Gastrocnemius medialis (tissue), 4 donors: ENCODE data around the gene MYH10. TPM values are rescaled to one million over a fixed set of nuclear protein-coding genes. Genes with fewer than 3 reads are reported as not detected.

Source experiments
- ATAC-seq, 2 donors: fragments of 150-250 bp; one replicate each; pipeline ENCODE4 v1.9.1; 2016
- DNase-seq, 2 donors: peaks; one replicate each; pipeline ENCODE4 v3.0.0-alpha.2; 2019
- H3K27ac ChIP-seq, 4 donors: fragments of 200-600 bp; sonication (generic); 1 replicate in 1 of 4; 2 replicates in 3 of 4; pipeline ENCODE4 v1.5.1; 2016 to 2018; ENCODE audit warnings: mild to moderate bottlenecking in 2 of 4, moderate library complexity in 1 of 4
- H3K27me3 ChIP-seq, 3 donors: fragments of 200-600 bp; sonication (generic) in 2 of 3; 1 replicate in 1 of 3; 2 replicates in 2 of 3; pipeline versions ENCODE4 v1.5.1 to v1.6.0; 2016 to 2019; ENCODE audit warnings: mild to moderate bottlenecking in 1 of 3, moderate library complexity in 1 of 3
- H3K36me3 ChIP-seq, 2 donors: fragments of 200-600 bp; sonication (generic) in 1 of 2; one replicate each; pipeline ENCODE4 v1.5.1; 2017 to 2018
- H3K4me1 ChIP-seq, 2 donors: fragments of 200-600 bp; sonication (generic) in 1 of 2; one replicate each; pipeline ENCODE4 v1.5.1; 2016 to 2017; ENCODE audit warnings: mild to moderate bottlenecking in 2 of 2
- H3K4me3 ChIP-seq, 4 donors: fragments of 200-600 bp; sonication (generic) in 3 of 4; 1 replicate in 1 of 4; 2 replicates in 3 of 4; pipeline ENCODE4 v1.5.1; 2016 to 2019; ENCODE audit warnings: mild to moderate bottlenecking in 2 of 4
- H3K9me3 ChIP-seq, 3 donors: fragments of 200-600 bp; sonication (generic) in 2 of 3; 1 replicate in 1 of 3; 2 replicates in 2 of 3; pipeline ENCODE4 v1.5.1; 2016 to 2019
- POLR2A ChIP-seq, 2 donors: fragments of 450-650 bp; IDR thresholded peaks; one replicate each; pipeline ENCODE4 v1.6.1; 2017; ENCODE audit warnings: antibody characterized with exemption in 2 of 2, mild to moderate bottlenecking in 2 of 2, moderate library complexity in 2 of 2
- in situ Hi-C, 4 donors: fragments of 200-750 bp; cut with MboI; loops; one replicate each; pipeline versions ENCODE4 v1.15.0 to v1.8.0; 2017; ENCODE audit warnings: low sequenced_read_pairs in 4 of 4
- intact Hi-C: fragments of 100-400 bp; cut with DNase I; formaldehyde crosslinking; loops from one replicate; pipeline ENCODE4 v1.15.1; 2023; ENCODE audit warnings: low total_unique reads
- total RNA-seq, 4 donors: library from RNA; depleted of rRNA; stranded (reverse); fragments of >200 nt; gene quantifications; one replicate each; pipeline versions ENCODE4 v1.1.0 to v1.2.3, GENCODE V29; 2016
- TF ChIP-seq, protein P1 (sequence below), 5 experiments: fragments of 450-650 bp in 3 of 5; fragments of 200-600 bp in 2 of 5; sonication (generic) in 2 of 5; IDR thresholded peaks in 4 of 5; conservative IDR thresholded peaks in 1 of 5; 1 replicate in 4 of 5; 2 replicates in 1 of 5; pipeline ENCODE4 v1.5.1; 2016 to 2019; ENCODE audit warnings: antibody characterized with exemption in 5 of 5, mild to moderate bottlenecking in 3 of 5, moderate library complexity in 3 of 5

MYH10 gene
- total RNA-seq, 4 donors from 2014 or later, result 2.5 to 10.6 (median 4.1) TPM

- Histone ChIP-seq H3K27ac (no peak overlapping the region), H3K9me3 (no peaks in the 10 kb centered on the region), H3K27me3 (no peaks in the 10 kb centered on the region), H3K4me1 (no peaks in the 10 kb centered on the region), H3K4me3 (no peak overlapping the region), H3K36me3 (no peaks in the 10 kb centered on the region)
- ATAC-seq (no peak), DNase-seq (no peak)
- intact Hi-C loops, result no loop called here
- no peak for TF ChIP-seq POLR2A (IDR thresholded peaks at IDR 0.05)
- TF ChIP-seq, protein P1, sequence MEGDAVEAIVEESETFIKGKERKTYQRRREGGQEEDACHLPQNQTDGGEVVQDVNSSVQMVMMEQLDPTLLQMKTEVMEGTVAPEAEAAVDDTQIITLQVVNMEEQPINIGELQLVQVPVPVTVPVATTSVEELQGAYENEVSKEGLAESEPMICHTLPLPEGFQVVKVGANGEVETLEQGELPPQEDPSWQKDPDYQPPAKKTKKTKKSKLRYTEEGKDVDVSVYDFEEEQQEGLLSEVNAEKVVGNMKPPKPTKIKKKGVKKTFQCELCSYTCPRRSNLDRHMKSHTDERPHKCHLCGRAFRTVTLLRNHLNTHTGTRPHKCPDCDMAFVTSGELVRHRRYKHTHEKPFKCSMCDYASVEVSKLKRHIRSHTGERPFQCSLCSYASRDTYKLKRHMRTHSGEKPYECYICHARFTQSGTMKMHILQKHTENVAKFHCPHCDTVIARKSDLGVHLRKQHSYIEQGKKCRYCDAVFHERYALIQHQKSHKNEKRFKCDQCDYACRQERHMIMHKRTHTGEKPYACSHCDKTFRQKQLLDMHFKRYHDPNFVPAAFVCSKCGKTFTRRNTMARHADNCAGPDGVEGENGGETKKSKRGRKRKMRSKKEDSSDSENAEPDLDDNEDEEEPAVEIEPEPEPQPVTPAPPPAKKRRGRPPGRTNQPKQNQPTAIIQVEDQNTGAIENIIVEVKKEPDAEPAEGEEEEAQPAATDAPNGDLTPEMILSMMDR (IDR thresholded peaks at IDR 0.05 in 4 of 5, conservative IDR thresholded peaks at IDR 0.05 in 1 of 5), result no peak
- in situ Hi-C loops, result no loop called here
Observed at GRCh38 chr17:8557176-8557806, 73.2 kb downstream of the MYH10 start.

DNA sequence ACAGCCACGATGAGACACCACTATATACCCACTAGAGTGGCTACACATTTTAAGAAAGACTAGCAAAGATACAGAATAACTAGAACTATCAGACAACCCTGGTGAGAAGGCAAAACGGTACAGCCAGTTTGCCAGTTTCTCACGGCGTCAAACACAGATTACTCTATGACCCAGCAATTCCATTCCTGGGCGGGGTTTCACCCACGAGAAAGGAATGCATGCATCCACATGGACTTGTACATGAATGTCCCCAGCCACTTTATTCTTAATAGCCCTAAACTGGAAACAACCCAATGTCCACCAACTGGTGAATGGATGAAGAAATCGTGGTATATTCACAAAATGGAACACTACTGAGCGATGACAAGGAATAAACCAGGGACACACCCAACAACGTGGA, 74.5 kb downstream of the MYH10 start:
- Histone ChIP-seq H3K9me3 (no peaks in the 10 kb centered on the region), H3K36me3 (no peaks in the 10 kb centered on the region), H3K4me1 (no peaks in the 10 kb centered on the region), H3K27ac (no peak overlapping the region), H3K4me3 (no peak overlapping the region), H3K27me3 (no peaks in the 10 kb centered on the region)
- TF ChIP-seq, protein P1 (IDR thresholded peaks at IDR 0.05 in 4 of 5, conservative IDR thresholded peaks at IDR 0.05 in 1 of 5), result no peak
- TF ChIP-seq POLR2A (IDR thresholded peaks at IDR 0.05), result no peak
- intact Hi-C loops (no loop called here), in situ Hi-C loops (no loop called here)
- ATAC-seq, result no peak
- no peak for DNase-seq

GRCh38 chr17:8555062-8555461, 75.5 kb downstream of the MYH10 start:
- intact Hi-C loops, result no loop called here
- Histone ChIP-seq H3K36me3 (no peaks in the 10 kb centered on the region), H3K4me3 (no peak overlapping the region), H3K27ac (no peak overlapping the region), H3K9me3 (no peaks in the 10 kb centered on the region), H3K27me3 (no peaks in the 10 kb centered on the region), H3K4me1 (no peaks in the 10 kb centered on the region)
- DNase-seq (no peak), ATAC-seq (no peak)
- TF ChIP-seq POLR2A (IDR thresholded peaks at IDR 0.05), result no peak
- TF ChIP-seq, protein P1 (IDR thresholded peaks at IDR 0.05 in 4 of 5, conservative IDR thresholded peaks at IDR 0.05 in 1 of 5), result no peak
- in situ Hi-C loops, result no loop called here

- Histone ChIP-seq H3K4me3 (no peak overlapping the region), H3K4me1 (no peaks in the 10 kb centered on the region), H3K27me3 (no peaks in the 10 kb centered on the region), H3K27ac (no peak overlapping the region), H3K36me3 (no peaks in the 10 kb centered on the region), H3K9me3 (no peaks in the 10 kb centered on the region)
- ATAC-seq, result no peak
- DNase-seq, result no peak
- intact Hi-C loops (no loop called here), in situ Hi-C loops (no loop called here)
- TF ChIP-seq, protein P1 (IDR thresholded peaks at IDR 0.05 in 4 of 5, conservative IDR thresholded peaks at IDR 0.05 in 1 of 5), result no peak
- TF ChIP-seq POLR2A (IDR thresholded peaks at IDR 0.05), result no peak
Observed at GRCh38 chr17:8552577-8553320, 77.8 kb downstream of the MYH10 start.
